Fibroblast of upper back skin (primary cell): ENCODE data around the gene ATP1A1.

ENCODE experiments used
- DNase-seq: peaks from one replicate; pipeline ENCODE4 v3.0.0-alpha.2; 2013

ATP1A1 gene

DNA sequence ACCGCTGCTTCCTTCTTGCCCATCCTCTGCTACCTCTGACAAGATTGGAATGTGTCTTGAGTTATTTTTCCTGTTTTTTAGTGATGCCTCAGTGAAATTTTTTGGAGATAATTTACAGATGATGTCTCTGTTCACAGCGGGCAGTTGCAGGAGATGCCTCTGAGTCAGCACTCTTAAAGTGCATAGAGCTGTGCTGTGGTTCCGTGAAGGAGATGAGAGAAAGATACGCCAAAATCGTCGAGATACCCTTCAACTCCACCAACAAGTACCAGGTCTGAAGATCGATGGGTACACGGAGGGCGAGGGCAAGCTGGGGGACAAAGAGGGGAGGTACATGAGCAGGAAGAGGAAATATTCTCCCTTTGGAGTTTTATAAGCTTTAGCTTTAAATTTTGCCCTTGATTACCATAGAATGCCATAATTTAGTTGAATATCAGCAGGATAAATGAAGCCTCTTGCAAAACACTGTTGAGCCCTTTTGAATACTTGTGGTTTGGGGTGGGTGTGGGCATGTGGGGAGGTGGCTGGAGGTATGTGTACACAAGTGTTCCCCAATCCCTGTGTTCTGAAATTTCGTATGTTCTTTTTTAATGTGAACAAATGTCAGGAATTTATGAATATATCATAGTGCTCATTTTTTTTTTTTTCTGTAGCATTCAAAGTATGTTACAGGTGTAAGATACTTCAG is 19.8 kb downstream of the ATP1A1 start:
- no peak for DNase-seq

GRCh38 chr1:116393792-116394191 is 20.7 kb downstream of the ATP1A1 start:
- no peak for DNase-seq

DNA sequence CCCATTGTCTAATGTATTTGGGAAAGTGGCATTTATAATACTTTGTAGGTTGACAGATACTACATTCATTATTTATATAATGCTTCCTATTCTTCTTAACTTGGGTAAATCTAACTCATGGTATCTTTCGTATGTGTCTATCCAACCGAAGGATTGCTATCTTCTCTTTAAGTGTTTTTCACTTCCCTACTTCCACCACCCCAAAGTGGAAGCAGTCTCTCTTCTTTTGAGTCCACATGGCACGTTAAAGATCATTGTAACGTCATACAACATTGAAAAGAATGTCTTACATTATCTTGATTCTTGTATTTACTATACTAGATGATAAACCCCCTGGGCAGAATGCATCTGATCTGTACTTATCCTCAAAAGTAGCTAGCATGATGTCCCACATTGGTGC is 21.2 kb downstream of the ATP1A1 start:
- no peak for DNase-seq

DNA sequence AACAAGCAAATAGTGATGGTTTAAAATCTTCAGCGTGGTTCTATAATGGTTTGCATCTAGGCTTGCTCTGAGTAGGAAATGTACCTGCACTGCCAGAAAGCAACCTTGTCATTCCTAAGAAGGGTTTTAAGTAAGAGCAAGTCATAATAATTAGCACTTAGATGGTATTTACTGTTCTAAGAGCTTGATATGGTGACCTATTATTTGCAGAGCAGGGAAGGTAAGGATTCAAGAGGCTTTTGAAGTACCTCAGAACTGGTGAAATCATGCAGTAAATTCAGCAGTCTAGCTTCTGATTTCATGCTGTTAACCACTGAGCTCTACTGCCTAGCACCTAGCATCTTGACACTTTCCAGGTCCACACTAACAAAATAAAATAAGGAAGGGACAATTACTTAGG is 23.7 kb downstream of the ATP1A1 start:
- DNase-seq: no peak

DNA sequence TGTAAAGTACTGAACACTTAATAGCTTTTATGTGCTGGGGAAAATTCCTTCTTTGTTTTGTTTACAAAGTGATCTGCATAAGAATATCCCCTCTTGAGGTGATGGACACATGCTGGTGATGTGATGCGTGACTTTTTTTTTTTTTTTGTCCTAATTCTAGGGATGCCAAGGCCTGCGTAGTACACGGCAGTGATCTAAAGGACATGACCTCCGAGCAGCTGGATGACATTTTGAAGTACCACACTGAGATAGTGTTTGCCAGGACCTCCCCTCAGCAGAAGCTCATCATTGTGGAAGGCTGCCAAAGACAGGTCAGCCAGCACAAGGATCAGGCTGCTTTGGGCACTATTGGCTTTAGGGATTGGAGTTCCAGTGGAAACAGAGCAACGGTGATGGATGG is 24.7 kb downstream of the ATP1A1 start:
- no peak for DNase-seq

DNA sequence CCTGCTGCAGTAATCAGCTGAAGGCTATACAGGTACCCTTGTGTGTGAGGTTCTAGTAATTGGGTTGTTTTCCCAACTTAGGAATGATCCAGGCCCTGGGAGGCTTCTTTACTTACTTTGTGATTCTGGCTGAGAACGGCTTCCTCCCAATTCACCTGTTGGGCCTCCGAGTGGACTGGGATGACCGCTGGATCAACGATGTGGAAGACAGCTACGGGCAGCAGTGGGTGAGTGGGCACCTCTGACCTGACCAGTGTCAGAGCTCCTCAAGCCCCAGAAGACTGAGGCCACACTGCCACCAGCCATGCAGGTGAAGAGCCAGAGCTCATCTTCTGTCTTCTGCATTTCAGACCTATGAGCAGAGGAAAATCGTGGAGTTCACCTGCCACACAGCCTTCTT is 27.7 kb downstream of the ATP1A1 start:
- DNase-seq: no peak

- DNase-seq: no peak
Measured at GRCh38 chr1:116401646-116402176, 28.7 kb downstream of the ATP1A1 start.

- DNase-seq: no peak
Measured at GRCh38 chr1:116402333-116402732, 29.3 kb downstream of the ATP1A1 start.

- DNase-seq: no peak
Measured at GRCh38 chr1:116403496-116404136, 30.6 kb downstream of the ATP1A1 start.

DNA sequence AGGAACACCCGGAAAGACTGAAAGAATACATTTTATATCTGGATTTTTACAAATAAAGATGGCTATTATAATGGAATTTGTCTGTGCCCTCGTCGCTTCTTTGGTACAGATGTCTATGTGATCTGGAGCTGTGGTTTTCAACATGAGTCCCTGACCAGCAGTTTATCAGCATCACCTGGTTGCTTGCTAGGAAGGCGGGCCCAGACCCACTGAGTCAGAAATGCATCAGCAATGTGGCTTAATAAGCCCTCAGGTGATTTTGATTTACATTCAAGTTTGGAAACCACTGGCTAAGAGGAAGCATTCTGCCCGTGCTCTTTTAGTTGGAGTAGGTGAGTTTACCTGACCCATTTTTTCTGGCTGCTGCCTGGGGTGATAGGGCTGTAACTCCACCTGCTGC is 31.7 kb downstream of the ATP1A1 start:
- DNase-seq: no peak

DNA sequence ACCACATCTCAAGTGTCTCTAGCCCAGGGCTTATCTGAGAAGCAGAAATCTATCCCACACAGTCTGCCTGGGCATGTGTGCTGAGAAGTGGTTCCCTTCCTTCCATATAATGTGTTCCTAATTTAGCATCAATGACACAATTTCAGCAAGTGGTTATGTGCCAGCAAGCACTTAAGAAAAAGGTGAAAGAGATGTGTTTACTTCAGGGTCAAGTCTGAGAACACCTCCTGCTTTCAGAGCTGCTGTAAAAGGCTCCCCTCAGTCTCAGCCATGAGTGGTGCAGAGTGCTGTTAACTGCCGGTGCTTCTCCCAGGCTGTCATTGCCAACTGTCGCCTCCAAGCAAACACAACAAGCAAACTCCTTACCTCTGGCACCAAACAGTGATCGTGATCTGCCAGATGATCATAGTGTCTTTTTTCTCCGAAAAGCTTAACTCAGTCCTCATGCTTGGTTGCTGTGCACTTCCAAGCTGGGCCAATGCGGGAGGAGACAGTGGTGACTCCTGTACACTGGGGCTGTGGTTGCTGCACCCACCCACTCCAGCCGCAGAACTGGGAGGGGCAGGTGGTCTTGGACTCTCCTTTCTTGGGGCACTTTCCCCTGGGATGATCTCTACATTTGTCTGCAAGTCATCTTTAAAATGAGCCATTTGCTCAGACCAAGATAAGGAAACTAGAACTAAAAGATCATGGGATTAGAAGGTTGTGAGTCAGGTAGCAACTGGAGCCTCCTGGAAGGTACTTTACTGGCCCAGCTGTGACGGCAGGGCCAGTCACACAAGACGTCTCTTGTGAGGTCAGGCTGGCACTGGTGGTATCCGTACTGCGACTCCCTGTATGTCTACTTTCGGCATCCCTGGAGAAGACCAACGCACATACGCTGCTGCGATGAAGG is 32.4 kb downstream of the ATP1A1 start:
- no peak for DNase-seq

DNA sequence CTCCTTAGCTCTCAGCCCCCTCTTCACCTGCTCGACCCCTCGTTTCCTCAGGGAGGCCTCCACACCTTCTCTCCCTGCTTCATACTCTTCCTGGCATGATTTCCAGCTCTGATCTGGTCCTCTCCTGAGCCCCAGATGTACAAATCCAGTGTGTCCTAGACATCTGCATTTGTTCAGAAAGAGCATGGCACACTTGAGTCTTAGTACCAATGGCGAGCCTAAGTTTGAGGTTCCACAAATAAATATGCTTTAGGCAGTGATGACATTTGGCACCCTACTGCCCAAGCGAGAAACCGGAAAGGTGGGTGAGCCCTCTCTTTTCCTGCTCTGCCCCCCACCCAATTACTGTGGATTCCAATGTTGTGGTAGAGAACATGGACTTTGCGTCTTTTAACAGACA is 34.0 kb downstream of the ATP1A1 start:
- DNase-seq: no peak

GRCh38 chr1:116408193-116408592 is 35.1 kb downstream of the ATP1A1 start:
- no peak for DNase-seq

DNA sequence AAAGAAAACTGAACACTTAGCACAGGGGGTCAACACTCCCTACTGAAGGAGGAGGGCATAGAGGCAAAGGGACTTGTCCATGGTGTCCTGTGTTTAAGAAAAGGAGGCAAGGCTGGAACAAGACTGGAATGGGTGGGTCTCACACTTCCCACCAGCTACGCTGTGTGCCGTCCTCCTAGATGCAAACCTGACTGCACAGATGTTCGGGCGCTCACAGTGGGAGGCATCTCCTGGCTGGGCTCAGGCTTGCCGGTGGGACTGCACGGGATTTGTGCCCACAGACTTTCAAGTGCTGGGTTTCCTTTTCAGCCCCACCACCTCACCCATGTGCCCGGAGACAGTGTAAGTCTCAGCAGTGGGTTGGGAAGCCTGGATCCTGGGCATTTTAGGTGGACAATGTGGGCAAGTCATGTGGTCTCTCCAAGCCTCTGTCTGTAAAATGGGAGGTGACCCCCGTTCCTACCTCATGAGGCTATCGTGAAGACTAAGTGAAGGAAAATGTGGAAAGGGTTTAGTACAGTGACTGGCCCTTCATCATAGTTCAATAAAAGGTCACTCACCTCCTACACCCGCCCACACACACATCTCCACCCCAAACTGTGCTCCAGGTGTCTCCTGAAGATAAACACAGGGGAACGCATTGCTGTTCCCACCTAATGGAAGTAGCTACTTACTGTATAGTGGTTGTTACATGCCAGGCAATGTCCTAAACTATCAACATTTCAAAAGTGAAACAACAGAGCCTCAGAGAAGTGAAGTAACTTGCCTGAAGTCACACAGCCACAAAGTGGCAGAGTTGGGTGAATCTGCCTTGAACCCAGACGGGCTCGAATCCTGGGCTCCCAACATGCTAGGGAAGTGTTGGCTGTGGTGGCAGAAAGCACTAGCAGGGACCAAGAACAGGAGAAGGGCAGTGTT is 36.0 kb downstream of the ATP1A1 start:
- no peak for DNase-seq

- DNase-seq: no peak
Measured at GRCh38 chr1:116409751-116410191, 36.7 kb downstream of the ATP1A1 start.

- DNase-seq: peak; percentile 78
Measured at GRCh38 chr1:116411784-116412479, 38.9 kb downstream of the ATP1A1 start.

- DNase-seq: no peak
Measured at GRCh38 chr1:116412480-116412798, 39.4 kb downstream of the ATP1A1 start.

DNA sequence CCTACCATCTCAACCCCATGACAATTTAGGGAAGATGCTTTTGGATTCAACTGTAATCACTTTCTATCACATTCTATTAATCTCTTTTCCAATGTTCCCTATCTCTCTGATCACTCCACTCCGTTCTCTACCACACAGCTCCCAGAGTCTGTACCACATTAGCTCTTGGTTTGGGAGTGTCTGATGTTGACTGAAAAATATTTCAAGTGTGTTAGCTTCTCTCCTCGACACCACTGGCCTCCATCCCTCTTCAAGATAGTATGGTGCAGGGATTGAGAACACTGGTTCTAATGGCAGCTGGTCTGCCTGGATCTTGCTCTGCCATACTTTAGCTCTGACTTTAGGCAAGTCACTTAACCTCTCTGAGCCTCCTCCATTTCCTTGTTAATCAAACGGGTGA is 39.9 kb downstream of the ATP1A1 start:
- no peak for DNase-seq

DNA sequence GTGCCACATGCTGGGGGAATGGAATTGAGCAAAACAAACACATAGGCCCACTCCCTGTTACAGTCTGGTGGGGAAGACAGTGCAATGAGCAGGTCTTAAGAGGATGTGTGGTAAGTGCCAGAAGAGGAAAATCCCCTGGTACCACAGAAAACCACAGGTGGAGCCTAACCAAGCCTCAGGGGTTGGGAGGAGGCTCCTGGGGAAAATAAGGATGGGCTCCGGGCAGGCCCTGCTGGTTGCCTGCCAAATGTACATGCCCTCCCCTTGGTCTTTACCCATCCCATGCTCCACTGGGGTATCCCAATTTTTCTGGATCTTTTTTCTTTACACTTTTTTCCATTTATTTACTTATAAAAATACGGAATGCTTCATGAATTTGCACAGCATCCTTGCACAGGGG is 40.4 kb downstream of the ATP1A1 start:
- no peak for DNase-seq

GRCh38 chr1:116414364-116414763 is 41.3 kb downstream of the ATP1A1 start:
- DNase-seq: no peak

DNA sequence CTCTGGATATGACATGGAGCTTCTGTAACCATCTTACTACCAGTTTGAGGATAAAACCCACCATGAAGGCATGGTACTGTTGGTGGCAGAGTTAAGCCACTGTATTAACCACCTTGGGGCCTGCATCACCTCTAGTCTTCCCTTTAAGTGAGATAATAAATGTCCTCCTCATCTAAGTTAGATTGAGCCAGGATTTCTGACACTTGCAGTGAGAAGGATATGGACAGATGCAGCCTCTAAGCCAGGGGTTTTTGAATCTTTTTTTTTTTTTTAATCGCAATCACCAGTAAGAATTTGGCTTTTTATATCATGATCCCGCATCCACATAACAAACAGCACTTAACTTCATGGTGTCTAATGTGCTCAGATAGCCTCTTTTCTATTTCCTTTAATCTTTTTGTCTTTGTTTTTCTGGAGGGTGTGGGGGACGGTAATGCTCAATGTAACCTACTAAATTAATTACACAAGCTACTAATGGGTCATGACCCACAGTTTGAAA is 42.2 kb downstream of the ATP1A1 start:
- no peak for DNase-seq
